PC-9 (cell line): Measurements from ENCODE around the gene FAM8A1. TPM values are rescaled to one million over a fixed set of nuclear protein-coding genes. Genes with fewer than 3 reads are reported as not detected.
"Not testable (repeated sequence)": the region's sequence is repeated elsewhere in the genome, so short reads cannot be mapped to it uniquely, and the experiment has no call there.

Experiments
- BruUV-seq: library from RNA; stranded (reverse); fragments of 400-500 nt; replicated peaks from 2 replicates; lab custom pipeline; 2021; lab: Mats Ljungman, UMichigan
- CTCF ChIA-PET: fragments of 300-600 bp; sonication (Branson Sonifier 250); formaldehyde crosslinking; loops from one replicate; lab custom pipeline; 2022; ENCODE audit warnings: antibody characterized with exemption; lab: Charles Lee
- POLR2A ChIA-PET: fragments of 300-600 bp; sonication (Branson Sonifier 250); formaldehyde crosslinking; loops from one replicate; lab custom pipeline; 2022; ENCODE audit warnings: antibody characterized with exemption; ENCODE audit not compliant: unreplicated experiment; lab: Charles Lee
- DNase-seq, 2 experiments: peaks; one replicate each; pipeline versions ENCODE4 v3.0.0 to v3.0.0-alpha.2; 2015 to 2022; ENCODE audit warnings: mixed read lengths in 1 of 2
- H2AFZ ChIP-seq: fragments of 200-600 bp; sonication (generic); 2 replicates; pipeline ENCODE4 v1.8.1; 2017; ENCODE audit warnings: antibody characterized with exemption
- H3F3A ChIP-seq: fragments of 200-600 bp; sonication (generic); 2 replicates; pipeline ENCODE4 v1.8.1; 2017; ENCODE audit warnings: antibody characterized with exemption, mild to moderate bottlenecking, low read depth; ENCODE audit not compliant: insufficient read depth
- H3K27ac ChIP-seq: fragments of 200-600 bp; sonication (generic); 2 replicates; pipeline ENCODE4 v1.6.1; 2016; ENCODE audit warnings: mixed run types
- H3K27me3 ChIP-seq: fragments of 200-600 bp; sonication (generic); 2 replicates; pipeline ENCODE4 v1.6.1; 2016; ENCODE audit warnings: low read depth, mixed run types; ENCODE audit not compliant: insufficient read depth
- H3K36me3 ChIP-seq: fragments of 200-600 bp; sonication (generic); 2 replicates; pipeline ENCODE4 v1.6.1; 2016; ENCODE audit warnings: low read depth, mixed run types
- H3K4me1 ChIP-seq: fragments of 200-600 bp; sonication (generic); replicated peaks from 2 replicates; pipeline ENCODE4 v1.6.1; 2016; ENCODE audit warnings: mixed run types; ENCODE audit not compliant: insufficient read depth
- H3K4me2 ChIP-seq: fragments of 200-600 bp; sonication (generic); 2 replicates; pipeline ENCODE4 v1.6.1; 2017; ENCODE audit warnings: mixed run types
- H3K4me3 ChIP-seq: fragments of 200-600 bp; sonication (generic); 2 replicates; pipeline ENCODE4 v1.6.1; 2016; ENCODE audit warnings: mixed run types
- H3K79me2 ChIP-seq: fragments of 200-600 bp; sonication (generic); 2 replicates; pipeline ENCODE4 v1.6.1; 2017; ENCODE audit warnings: low read depth, mixed run types
- H3K9me2 ChIP-seq: fragments of 200-600 bp; sonication (generic); 2 replicates; pipeline ENCODE4 v1.8.1; 2017; ENCODE audit warnings: mild to moderate bottlenecking; ENCODE audit not compliant: insufficient read depth
- H3K9me3 ChIP-seq: fragments of 200-600 bp; sonication (generic); 2 replicates; pipeline ENCODE4 v1.8.1; 2016; ENCODE audit warnings: low read depth; ENCODE audit not compliant: insufficient read depth
- H4K20me1 ChIP-seq: fragments of 200-600 bp; sonication (generic); 2 replicates; pipeline ENCODE4 v1.8.1; 2017; ENCODE audit not compliant: insufficient read depth
- CTCF ChIP-seq: fragments of 200-600 bp; sonication (generic); conservative IDR thresholded peaks from 2 replicates; pipeline ENCODE4 v1.6.1; 2017; ENCODE audit warnings: mixed run types, antibody characterized with exemption, mild to moderate bottlenecking, moderate library complexity
- EZH2 ChIP-seq: fragments of 200-600 bp; sonication (generic); IDR thresholded peaks from 2 replicates; pipeline ENCODE4 v1.8.0; 2017; ENCODE audit warnings: antibody characterized with exemption, low read depth
- intact Hi-C: fragments of 100-400 bp; cut with micrococcal nuclease; formaldehyde crosslinking; loops from one replicate; pipeline ENCODE4 v1.10.0; 2022; ENCODE audit not compliant: unreplicated experiment
- total RNA-seq: library from RNA; stranded (reverse); gene quantifications from 2 replicates; pipeline ENCODE4 v1.2.3, GENCODE V29; 2021

FAM8A1 gene
- total RNA-seq, 1 experiment from 2014 or later, result 11.9 TPM

DNA sequence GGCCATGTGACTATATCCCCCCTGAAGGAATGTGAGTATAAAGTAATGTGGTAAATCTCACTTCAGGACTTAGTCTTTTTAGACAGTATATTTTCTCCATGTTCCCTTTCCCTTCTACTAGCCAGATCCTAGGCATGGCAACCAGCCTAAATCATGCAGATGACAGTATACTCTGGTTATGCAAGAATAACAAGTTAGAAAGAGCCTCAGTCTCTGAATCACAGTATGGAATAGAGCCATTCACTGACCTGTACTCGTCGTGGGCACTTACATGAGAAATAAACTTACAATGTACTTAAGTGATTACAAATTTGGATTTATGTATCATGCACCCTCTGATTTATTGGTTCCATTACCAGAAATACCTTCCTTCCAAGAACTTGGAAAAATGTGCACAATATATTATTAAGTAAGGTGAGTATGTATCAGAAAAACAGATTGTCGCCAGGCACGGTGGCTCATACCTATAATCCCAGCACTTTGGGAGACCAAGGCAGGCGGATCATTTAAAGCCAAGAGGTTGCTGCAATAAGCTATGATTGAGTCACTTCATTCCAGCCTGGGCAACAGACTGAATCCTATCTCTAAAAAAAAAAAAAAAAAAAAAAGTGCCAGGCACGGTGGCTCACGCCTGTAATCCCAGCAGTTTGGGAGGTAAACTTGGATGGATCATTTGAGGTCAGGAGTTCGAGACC, 25.1 kb upstream of the FAM8A1 start:
- Histone ChIP-seq H3K4me3 (no peak overlapping the region), H3K27ac (no peak overlapping the region), H3K4me1 (no peaks in the 10 kb centered on the region), H3K4me2 (no peak overlapping the region), H4K20me1 (no peaks in the 10 kb centered on the region), H3K9me3 (peaks cover 17% of the 10 kb centered on the region; the same call in 1 of the 2 replicates), H3K36me3 (no peaks in the 10 kb centered on the region), H3K9me2 (no peaks in the 10 kb centered on the region), H3K79me2 (no peaks in the 10 kb centered on the region), H2AFZ (no peak overlapping the region), H3F3A (no peaks in the 10 kb centered on the region), H3K27me3 (no peaks in the 10 kb centered on the region)
- DNase-seq, result no peak
- BruUV-seq, result no TSS peak
- ChIA-PET POLR2A (interaction anchor here (0.7 kb wide), 1 partner anchor 381 kb away, joined by 6 read pairs; no protein-coding TSS in a partner anchor), CTCF (interaction anchor here (0.7 kb wide), 1 partner anchor 816 kb away, joined by 13 read pairs; no protein-coding TSS in a partner anchor)
- intact Hi-C loops, result no loop called here
- TF ChIP-seq EZH2 (no peak), CTCF (no peak)

- no peak overlapping the region for H3K27ac ChIP-seq
- BruUV-seq, result no TSS peak
- no peaks in the 10 kb centered on the region for H3K27me3 ChIP-seq
- H3K4me1 ChIP-seq, result no peaks in the 10 kb centered on the region
- no peaks in the 10 kb centered on the region for H4K20me1 ChIP-seq
- ChIA-PET POLR2A (interaction anchor here (0.7 kb wide), 1 partner anchor 422 kb away, joined by 6 read pairs; no protein-coding TSS in a partner anchor), CTCF (no interaction called here)
- H3K4me3 ChIP-seq, result no peak overlapping the region
- no peak overlapping the region for H3K4me2 ChIP-seq
- DNase-seq, result no peak
- intact Hi-C loops, result no loop called here
- no peaks in the 10 kb centered on the region for H3K9me2 ChIP-seq
- H3K36me3 ChIP-seq, result no peaks in the 10 kb centered on the region
- H2AFZ ChIP-seq, result no peak overlapping the region
- no peak for TF ChIP-seq CTCF
- no peak for TF ChIP-seq EZH2
- H3F3A ChIP-seq, result no peaks in the 10 kb centered on the region
- H3K9me3 ChIP-seq, result peaks cover 17% of the 10 kb centered on the region; the same call in 1 of the 2 replicates
- no peaks in the 10 kb centered on the region for H3K79me2 ChIP-seq
These were observed 23.0 kb upstream of the FAM8A1 start for GRCh38 chr6:17577059-17577458.

DNA sequence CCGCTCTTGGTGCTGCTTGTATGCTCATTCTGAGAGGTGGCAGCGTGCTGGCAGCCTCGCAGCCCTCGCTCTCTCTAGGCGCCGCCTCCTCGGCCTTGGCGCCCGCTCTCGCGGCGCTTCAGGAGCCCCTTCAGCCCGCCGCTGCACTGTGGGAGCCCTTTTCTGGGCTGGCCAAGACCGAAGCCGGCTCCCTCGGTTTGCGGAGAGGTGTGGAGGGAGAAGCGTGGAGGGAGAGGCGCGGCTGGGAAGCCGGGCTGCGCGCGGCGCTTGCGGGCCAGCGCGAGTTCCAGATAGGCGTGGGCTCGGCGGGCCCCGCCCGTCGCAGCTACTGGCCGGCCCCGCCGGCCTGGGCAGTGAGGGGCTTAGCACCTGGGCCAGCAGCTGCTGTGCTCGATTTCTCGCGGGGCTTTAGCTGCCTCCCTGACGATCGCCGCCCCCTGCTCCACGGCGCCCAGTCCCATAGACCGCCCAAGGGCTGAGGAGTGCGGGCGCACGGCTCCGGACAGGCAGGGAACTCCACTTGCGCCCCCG, 19.5 kb upstream of the FAM8A1 start:
- intact Hi-C loops, result loop anchor here (5.0 to 10.0 kb wide), 5 partner anchors 166 to 574 kb away; partner anchors contain the start of genes KDM1B, NHLRC1 and TPMT
- no peaks in the 10 kb centered on the region for H4K20me1 ChIP-seq
- H3F3A ChIP-seq, result peaks cover 6% of the 10 kb centered on the region; the same call in 1 of the 2 replicates
- no peaks in the 10 kb centered on the region for H3K9me2 ChIP-seq
- H3K4me3 ChIP-seq, result peak overlapping the region; percentile 50; the same call in 1 of the 2 replicates
- H3K9me3 ChIP-seq, result peaks cover 15% of the 10 kb centered on the region; the same call in 1 of the 2 replicates
- CTCF ChIA-PET, result interaction anchor here (0.6 to 0.8 kb wide), 3 partner anchors 20 to 727 kb away, joined by 3 read pairs; no protein-coding TSS in a partner anchor
- H3K36me3 ChIP-seq, result no peaks in the 10 kb centered on the region
- no peaks in the 10 kb centered on the region for H3K4me1 ChIP-seq
- no peak overlapping the region for H3K27ac ChIP-seq
- H3K4me2 ChIP-seq, result peak overlapping the region; percentile 57
- peak overlapping the region; percentile 27; the same call in 1 of the 2 replicates for H2AFZ ChIP-seq
- H3K79me2 ChIP-seq, result no peaks in the 10 kb centered on the region
- DNase-seq, result peak in 1 of 2 experiments; percentile 57
- POLR2A ChIA-PET, result interaction anchor here (0.6 kb wide), 2 partner anchors 163 to 819 kb away, joined by 4 to 6 read pairs; partner anchors contain the start of gene ATXN1
- TSS peak; percentile 73 for BruUV-seq
- no peaks in the 10 kb centered on the region for H3K27me3 ChIP-seq
- TF ChIP-seq CTCF (no peak), EZH2 (no peak)

DNA sequence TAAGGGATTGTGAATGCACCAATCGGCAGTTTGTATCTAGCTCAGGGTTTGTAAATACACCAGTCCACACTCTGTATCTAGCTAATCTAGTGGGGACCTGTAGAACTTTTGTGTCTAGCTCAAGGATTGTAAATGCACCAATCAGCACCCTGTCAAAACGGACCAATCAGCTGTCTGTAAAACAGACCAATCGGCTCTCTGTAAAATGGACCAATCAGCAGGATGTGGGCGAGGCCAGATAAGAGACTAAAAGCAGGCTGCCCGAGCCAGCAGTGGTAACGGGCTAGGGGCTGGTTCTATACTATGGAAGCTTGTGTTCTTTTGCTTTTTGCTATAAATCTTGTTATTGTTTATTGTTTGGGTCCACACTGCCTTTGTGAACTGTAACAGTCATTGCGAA, 18.8 kb upstream of the FAM8A1 start:
- 0 out of 2 replicates have a peak overlapping the region, but pooled peaks have one; percentile 50 for H3K4me3 ChIP-seq
- H3K9me2 ChIP-seq, H3K36me3 ChIP-seq, H3K27me3 ChIP-seq, POLR2A ChIA-PET, H2AFZ ChIP-seq, DNase-seq, H3K27ac ChIP-seq, H3K4me2 ChIP-seq, H3F3A ChIP-seq, BruUV-seq, H4K20me1 ChIP-seq, H3K4me1 ChIP-seq, H3K79me2 ChIP-seq: not testable (repeated sequence)
- CTCF ChIA-PET, result interaction anchor here (0.6 kb wide), 1 partner anchor 726 kb away, joined by 3 read pairs; no protein-coding TSS in a partner anchor
- H3K9me3 ChIP-seq, result 0 out of 2 replicates have a peak, but pooled peaks cover 11% of the 10 kb centered on the region
- intact Hi-C loops, result loop anchor here (5.0 to 10.0 kb wide), 5 partner anchors 166 to 574 kb away; partner anchors contain the start of genes KDM1B, NHLRC1 and TPMT
